RWPE2 (cell line): ENCODE data around the gene TECR.
A peak's percentile ranks its signal among the peaks of the same experiment; 100 is the strongest.

ENCODE experiments used
- ATAC-seq: fragments of 200-7000 bp; cut with Tn5 transposase; 3 replicates; pipeline ENCODE4 v1.9.1; 2021; ENCODE audit warnings: low read depth
- DNase-seq: peaks from one replicate; pipeline ENCODE4 v3.0.0-alpha.2; 2020; ENCODE audit warnings: low spot score
- H3K27ac ChIP-seq: fragments of 450-650 bp; 2 replicates; pipeline ENCODE4 v1.5.1; 2017; ENCODE audit warnings: mild to moderate bottlenecking; ENCODE audit not compliant: poor library complexity, severe bottlenecking
- H3K27me3 ChIP-seq: fragments of 250-450 bp; sonication (Bioruptor Pico); 2 replicates; pipeline ENCODE4 v1.5.1; 2021; ENCODE audit warnings: mild to moderate bottlenecking, moderate library complexity; ENCODE audit not compliant: insufficient read depth, poor library complexity, severe bottlenecking
- H3K36me3 ChIP-seq: fragments of 250-450 bp; sonication (Bioruptor Pico); 2 replicates; pipeline ENCODE4 v1.5.1; 2020; ENCODE audit warnings: low read depth, mild to moderate bottlenecking, moderate library complexity
- H3K4me1 ChIP-seq: fragments of 250-450 bp; sonication (Bioruptor Pico); 2 replicates; pipeline ENCODE4 v1.5.1; 2021; ENCODE audit warnings: mild to moderate bottlenecking, moderate library complexity; ENCODE audit not compliant: insufficient read depth, poor library complexity, severe bottlenecking
- H3K4me3 ChIP-seq: fragments of 250-450 bp; sonication (Bioruptor Pico); 2 replicates; pipeline ENCODE4 v1.5.1; 2021; ENCODE audit warnings: mild to moderate bottlenecking, moderate library complexity; ENCODE audit not compliant: severe bottlenecking
- H3K9me3 ChIP-seq: fragments of 250-450 bp; sonication (Bioruptor Pico); 2 replicates; pipeline ENCODE4 v1.5.1; 2021; ENCODE audit warnings: mild to moderate bottlenecking, moderate library complexity; ENCODE audit not compliant: severe bottlenecking
- TF ChIP-seq, protein P1 (sequence below): fragments of 450-650 bp; IDR thresholded peaks from one replicate; pipeline ENCODE4 v1.5.1; 2017; ENCODE audit warnings: mild to moderate bottlenecking, moderate library complexity; ENCODE audit not compliant: poor library complexity, severe bottlenecking

The TECR gene

DNA sequence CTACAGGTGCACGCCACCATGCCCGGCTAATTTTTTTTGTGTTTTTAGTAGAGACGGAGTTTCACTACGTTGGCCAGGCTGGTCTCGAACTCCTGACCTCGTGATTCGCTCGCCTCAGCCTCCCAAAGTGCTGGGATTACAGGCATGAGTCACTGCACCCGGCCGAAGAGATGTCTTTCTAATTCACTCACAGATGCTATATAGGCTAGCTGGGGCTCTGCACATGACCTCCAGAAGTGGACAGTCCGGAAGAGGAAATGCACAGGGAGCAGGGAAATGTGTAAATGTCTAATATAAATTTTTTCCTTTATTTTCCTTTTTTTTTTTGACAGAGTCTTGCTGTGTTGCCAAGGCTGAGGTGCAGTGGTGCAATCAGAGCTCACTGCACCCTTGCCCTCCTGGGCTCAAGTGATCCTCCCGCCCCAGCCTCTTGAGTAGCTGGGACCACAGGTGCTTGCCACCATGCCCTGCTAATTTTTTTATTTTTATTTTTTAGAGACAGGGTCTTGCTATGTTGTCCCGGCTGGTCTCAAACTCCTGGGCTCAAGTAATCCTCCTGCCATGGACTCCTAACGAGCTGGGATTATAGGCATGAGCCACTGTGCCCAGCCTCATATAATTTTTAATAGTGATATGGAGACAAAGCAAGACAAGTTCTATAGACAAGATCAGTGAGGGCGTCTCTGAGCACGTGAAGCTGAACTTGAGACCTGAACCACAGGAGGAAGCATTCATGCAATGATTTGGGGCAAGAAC lies 41.8 kb upstream of the TECR start:
- Histone ChIP-seq H3K36me3 (peaks cover 88% of the 10 kb centered on the region), H3K27ac (no peak overlapping the region), H3K4me1 (no peaks in the 10 kb centered on the region), H3K9me3 (no peaks in the 10 kb centered on the region), H3K4me3 (no peak overlapping the region), H3K27me3 (no peaks in the 10 kb centered on the region)
- DNase-seq: no peak
- TF ChIP-seq, protein P1, sequence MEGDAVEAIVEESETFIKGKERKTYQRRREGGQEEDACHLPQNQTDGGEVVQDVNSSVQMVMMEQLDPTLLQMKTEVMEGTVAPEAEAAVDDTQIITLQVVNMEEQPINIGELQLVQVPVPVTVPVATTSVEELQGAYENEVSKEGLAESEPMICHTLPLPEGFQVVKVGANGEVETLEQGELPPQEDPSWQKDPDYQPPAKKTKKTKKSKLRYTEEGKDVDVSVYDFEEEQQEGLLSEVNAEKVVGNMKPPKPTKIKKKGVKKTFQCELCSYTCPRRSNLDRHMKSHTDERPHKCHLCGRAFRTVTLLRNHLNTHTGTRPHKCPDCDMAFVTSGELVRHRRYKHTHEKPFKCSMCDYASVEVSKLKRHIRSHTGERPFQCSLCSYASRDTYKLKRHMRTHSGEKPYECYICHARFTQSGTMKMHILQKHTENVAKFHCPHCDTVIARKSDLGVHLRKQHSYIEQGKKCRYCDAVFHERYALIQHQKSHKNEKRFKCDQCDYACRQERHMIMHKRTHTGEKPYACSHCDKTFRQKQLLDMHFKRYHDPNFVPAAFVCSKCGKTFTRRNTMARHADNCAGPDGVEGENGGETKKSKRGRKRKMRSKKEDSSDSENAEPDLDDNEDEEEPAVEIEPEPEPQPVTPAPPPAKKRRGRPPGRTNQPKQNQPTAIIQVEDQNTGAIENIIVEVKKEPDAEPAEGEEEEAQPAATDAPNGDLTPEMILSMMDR: no peak
- ATAC-seq: no peak

DNA sequence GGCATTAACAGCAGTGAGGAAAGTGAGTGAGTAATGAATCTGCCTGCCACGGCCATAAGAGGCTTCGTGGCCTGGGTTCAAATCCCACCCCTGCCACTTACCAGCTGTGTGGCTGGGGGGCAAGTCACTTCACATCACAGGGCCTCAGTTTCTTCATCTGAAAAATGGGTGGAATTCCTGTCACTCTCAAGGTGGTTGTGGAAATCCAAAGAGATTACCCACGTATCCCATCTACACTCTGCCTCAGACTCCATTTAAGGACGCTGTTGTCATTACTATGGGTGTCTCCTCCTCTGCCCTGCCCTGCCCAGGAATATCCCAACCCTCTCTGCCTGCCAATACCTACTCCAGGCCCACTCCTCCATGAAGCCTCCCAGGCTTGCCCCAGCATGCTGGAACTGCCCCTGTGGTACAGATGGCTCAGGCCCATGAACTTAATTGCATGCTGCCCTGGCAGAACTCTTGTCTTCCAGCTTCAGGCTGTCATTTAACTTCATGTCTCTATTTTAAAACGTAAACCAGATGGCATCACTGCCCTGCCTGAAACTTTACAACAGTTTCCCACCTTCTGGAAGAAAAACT lies 36.5 kb upstream of the TECR start:
- no peaks in the 10 kb centered on the region for H3K9me3 ChIP-seq
- TF ChIP-seq, protein P1: no peak
- H3K4me3 ChIP-seq: no peak overlapping the region
- ATAC-seq (no peak), DNase-seq (no peak)
- peaks cover 20% of the 10 kb centered on the region for H3K4me1 ChIP-seq
- H3K36me3 ChIP-seq: peaks cover 62% of the 10 kb centered on the region
- no peak overlapping the region for H3K27ac ChIP-seq
- no peaks in the 10 kb centered on the region for H3K27me3 ChIP-seq

DNA sequence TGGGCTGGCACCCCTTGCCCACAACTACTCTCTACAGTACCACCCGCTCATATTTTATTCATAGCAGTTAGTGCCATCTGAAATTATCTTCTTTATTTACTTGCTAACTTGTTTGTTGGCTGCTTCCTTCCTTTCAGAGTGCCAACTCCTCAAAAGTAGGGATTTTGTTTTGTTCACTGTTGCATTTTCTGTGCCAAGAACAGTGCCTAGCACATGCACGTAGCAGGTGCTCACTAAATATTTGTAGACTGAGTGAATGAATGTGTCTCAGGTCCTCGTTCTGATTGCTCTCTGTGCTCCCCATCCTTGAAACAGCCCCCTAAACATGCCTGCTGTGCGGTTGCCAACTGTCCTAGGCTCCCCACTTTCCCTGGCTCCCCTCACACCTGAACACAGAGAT lies 35.0 kb upstream of the TECR start:
- TF ChIP-seq, protein P1: no peak
- Histone ChIP-seq H3K27me3 (no peaks in the 10 kb centered on the region), H3K4me1 (peaks cover 20% of the 10 kb centered on the region), H3K9me3 (no peaks in the 10 kb centered on the region), H3K4me3 (peak overlapping the region; percentile 55), H3K36me3 (peaks cover 51% of the 10 kb centered on the region), H3K27ac (peak overlapping the region; percentile 80)
- DNase-seq: no peak
- ATAC-seq: no peak

DNA sequence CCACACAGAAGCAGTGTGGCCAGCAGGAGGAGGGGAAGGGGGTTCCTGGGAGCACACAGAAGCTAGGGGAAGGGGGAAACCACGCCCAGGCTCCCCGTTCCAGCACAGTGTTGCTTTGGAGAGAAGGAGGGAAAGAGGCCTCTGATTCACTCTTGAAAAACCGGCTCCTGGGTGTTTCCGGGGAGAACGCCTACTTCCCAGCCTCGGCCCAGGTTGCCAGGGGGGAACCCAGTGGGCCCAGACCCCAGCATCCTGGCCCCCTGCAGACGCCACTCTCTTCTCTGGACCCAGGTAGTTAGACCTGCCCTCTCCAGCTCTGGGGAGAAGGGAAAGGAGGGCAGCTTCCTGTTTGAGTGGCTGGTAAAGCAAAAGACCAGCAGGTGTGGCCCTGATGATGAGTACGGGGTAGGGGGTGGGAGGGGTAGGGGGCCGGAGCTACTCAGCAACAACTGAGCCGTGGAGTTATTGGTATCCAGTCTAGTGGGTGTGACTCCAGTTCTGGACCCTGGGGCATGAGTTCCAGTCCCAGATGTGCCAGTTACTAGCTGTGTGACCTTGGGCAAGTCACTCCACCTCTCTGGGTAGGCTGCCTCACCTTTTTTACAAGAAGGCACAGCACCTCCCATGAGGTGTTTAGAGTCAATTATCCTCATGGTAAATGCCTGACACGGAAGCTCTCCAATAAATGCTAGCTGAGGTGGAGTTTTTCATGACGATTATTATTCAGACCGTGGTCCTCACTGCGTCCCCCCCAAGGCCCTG lies 34.3 kb upstream of the TECR start:
- Histone ChIP-seq H3K9me3 (no peaks in the 10 kb centered on the region), H3K27ac (peak overlapping the region; percentile 80), H3K27me3 (no peaks in the 10 kb centered on the region), H3K4me1 (peaks cover 20% of the 10 kb centered on the region), H3K36me3 (peaks cover 44% of the 10 kb centered on the region), H3K4me3 (peak overlapping the region; percentile 55)
- TF ChIP-seq, protein P1: no peak
- no peak for DNase-seq
- peak; percentile 20; the same call in 2 of the 3 replicates for ATAC-seq

DNA sequence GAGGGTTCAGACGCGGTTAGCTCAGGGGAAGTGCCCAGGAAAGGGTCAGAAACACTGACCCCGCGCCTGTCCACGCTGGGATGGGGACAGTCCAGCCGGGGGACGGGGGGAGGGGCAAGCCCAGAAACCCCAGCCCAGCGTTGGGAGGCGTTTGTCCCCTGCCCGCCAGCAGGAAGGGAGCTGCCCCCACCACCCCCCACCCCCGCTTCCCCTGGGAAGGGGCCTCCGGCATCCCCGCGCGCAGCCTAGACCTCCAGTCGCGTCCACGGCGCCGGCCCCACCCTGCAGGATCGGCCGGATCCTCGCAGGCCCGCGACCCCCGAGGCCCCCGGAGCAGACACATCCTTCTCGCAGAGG lies 33.7 kb upstream of the TECR start:
- H3K4me1 ChIP-seq: peaks cover 20% of the 10 kb centered on the region
- peak overlapping the region; percentile 80 for H3K27ac ChIP-seq
- ATAC-seq: no peak
- TF ChIP-seq, protein P1: no peak
- no peak for DNase-seq
- H3K4me3 ChIP-seq: peak overlapping the region; percentile 55
- H3K36me3 ChIP-seq: peaks cover 38% of the 10 kb centered on the region
- H3K9me3 ChIP-seq: no peaks in the 10 kb centered on the region
- no peaks in the 10 kb centered on the region for H3K27me3 ChIP-seq
